ENCODE measurements around the gene NCL. TPM values are rescaled to one million over a fixed set of nuclear protein-coding genes. Genes with fewer than 3 reads are reported as not detected.

The NCL gene, protein sequence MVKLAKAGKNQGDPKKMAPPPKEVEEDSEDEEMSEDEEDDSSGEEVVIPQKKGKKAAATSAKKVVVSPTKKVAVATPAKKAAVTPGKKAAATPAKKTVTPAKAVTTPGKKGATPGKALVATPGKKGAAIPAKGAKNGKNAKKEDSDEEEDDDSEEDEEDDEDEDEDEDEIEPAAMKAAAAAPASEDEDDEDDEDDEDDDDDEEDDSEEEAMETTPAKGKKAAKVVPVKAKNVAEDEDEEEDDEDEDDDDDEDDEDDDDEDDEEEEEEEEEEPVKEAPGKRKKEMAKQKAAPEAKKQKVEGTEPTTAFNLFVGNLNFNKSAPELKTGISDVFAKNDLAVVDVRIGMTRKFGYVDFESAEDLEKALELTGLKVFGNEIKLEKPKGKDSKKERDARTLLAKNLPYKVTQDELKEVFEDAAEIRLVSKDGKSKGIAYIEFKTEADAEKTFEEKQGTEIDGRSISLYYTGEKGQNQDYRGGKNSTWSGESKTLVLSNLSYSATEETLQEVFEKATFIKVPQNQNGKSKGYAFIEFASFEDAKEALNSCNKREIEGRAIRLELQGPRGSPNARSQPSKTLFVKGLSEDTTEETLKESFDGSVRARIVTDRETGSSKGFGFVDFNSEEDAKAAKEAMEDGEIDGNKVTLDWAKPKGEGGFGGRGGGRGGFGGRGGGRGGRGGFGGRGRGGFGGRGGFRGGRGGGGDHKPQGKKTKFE
- total RNA-seq (100 to 1,000 TPM; 100 to 227 (median 126) TPM), polyA plus RNA-seq (100 to 1,000 TPM in 2 of 3 donors, 10 to 100 TPM in 1; 82.1 to 273 (median 112) TPM)

DNA sequence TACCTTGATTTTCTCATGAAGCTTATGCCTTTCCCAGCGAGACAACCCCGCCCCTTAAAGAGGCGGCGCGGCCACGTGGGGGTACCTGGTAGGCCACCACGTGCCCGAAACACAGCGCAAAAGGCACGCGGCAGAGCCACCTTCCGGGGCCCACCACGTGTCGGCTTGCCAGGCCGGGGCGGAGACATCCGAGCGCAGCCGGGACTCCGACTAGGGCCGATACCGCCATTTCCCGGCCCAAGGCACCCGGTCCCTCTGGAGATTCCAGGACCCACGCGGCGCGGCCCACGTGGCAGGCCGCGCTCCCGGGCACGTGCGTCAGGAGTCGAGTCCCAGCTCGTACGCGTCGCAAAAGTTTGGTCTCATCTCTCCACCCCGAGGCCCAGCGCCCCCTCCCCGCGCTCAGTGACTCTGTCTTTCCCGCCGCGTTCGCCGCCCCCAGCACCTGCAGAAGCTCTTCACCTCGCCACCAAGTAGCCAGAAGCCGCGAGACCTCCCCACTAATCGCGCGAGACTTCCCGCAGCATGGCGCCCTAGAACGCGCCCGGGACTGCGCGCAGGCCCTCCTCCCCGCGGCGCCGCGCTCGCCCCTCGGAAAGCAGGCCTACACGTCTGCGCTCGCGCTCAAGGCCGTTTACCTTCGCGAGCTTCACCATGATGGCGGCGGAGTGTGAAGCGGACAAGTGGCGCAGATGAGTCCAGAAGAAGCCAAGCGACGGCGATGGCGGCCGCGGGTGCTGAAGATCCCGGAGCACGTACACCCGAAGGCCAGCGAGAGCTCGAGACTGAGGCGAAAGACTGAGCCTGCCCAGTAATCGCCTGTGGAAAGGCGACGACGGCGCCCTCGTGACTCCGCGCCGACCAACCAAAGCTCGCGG, at the start of gene NCL:
Gene NCL (minus strand): TSS at position 787 of the 878 bp plus-strand sequence. CDS start 131 bp downstream, at position 656.
- peak; percentile 99 for DNase-seq
- WGBS, 2 donors = 0% methylated on average over 102 of the region's 102 CpGs
- peak within 1 kb of the TSS; percentile 94 to 99 (median 98) for H3K27ac ChIP-seq
- H3K27me3 ChIP-seq = no peaks in the 10 kb centered on the region
- peaks cover 0 to 43% (median 31%) of the 10 kb centered on the region in 4 donors for H3K4me1 ChIP-seq
- intact Hi-C loops (cut with DNase I) = loop anchor here (1.0 to 10.0 kb wide), 3 partner anchors 50 to 251 kb away; no protein-coding TSS in a partner anchor
- TF ChIP-seq EP300 (IDR thresholded peaks at IDR 0.05) = no peak
- peak; percentile 94 to 98 for TF ChIP-seq POLR2A (IDR thresholded peaks at IDR 0.05)
- TF ChIP-seq POLR2AphosphoS5 (IDR thresholded peaks at IDR 0.05) = peak; percentile 99
- H3K4me3 ChIP-seq = peak within 1 kb of the TSS; percentile 83 to 93 (median 90)
- H3K9me3 ChIP-seq = no peaks in the 10 kb centered on the region
- peaks cover 31 to 41% (median 40%) of the 10 kb centered on the region in 4 donors for H3K36me3 ChIP-seq

DNA sequence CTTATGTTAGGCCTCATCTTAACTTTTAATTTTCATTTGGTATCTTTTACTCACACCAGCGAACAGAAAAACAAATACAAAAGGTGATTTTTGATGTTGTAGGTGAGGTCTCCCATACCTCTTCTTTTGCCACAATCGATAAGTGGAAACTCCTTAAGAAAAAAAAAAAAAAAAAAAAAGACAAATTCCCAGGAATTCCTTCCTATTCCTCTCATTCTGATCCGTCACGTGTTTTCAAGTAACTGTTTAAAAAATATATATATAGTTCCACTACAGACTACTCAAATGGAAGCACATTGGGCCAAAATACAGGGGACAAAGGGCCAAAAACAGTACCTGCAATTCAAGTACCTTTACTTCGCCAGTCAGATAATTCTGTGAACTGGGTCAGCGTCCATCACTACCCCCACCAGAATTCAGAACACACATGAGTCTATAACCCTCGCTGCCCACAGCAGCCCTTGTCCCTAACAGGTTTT, 49.5 kb upstream of the NCL start:
- Histone ChIP-seq H3K4me1 (peaks cover 0 to 9% (median 2%) of the 10 kb centered on the region in 4 donors), H3K4me3 (peak overlapping the region; percentile 60 to 81 (median 73)), H3K9me3 (no peaks in the 10 kb centered on the region), H3K36me3 (no peaks in the 10 kb centered on the region), H3K27me3 (no peaks in the 10 kb centered on the region), H3K27ac (peak overlapping the region; percentile 82 to 89 (median 87))
- DNase-seq = no peak
- TF ChIP-seq POLR2A (IDR thresholded peaks at IDR 0.05) (no peak), POLR2AphosphoS5 (IDR thresholded peaks at IDR 0.05) (no peak), EP300 (IDR thresholded peaks at IDR 0.05) (no peak)
- TF ChIP-seq, protein P1, sequence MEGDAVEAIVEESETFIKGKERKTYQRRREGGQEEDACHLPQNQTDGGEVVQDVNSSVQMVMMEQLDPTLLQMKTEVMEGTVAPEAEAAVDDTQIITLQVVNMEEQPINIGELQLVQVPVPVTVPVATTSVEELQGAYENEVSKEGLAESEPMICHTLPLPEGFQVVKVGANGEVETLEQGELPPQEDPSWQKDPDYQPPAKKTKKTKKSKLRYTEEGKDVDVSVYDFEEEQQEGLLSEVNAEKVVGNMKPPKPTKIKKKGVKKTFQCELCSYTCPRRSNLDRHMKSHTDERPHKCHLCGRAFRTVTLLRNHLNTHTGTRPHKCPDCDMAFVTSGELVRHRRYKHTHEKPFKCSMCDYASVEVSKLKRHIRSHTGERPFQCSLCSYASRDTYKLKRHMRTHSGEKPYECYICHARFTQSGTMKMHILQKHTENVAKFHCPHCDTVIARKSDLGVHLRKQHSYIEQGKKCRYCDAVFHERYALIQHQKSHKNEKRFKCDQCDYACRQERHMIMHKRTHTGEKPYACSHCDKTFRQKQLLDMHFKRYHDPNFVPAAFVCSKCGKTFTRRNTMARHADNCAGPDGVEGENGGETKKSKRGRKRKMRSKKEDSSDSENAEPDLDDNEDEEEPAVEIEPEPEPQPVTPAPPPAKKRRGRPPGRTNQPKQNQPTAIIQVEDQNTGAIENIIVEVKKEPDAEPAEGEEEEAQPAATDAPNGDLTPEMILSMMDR (IDR thresholded peaks at IDR 0.05) = no peak
- 17 to 25% methylated on average over 7 of the region's 7 CpGs for WGBS, 2 donors
- intact Hi-C loops (cut with DNase I) = loop anchor here (1.0 to 2.0 kb wide), 3 partner anchors 49 to 198 kb away; partner anchors contain the start of gene NCL

DNA sequence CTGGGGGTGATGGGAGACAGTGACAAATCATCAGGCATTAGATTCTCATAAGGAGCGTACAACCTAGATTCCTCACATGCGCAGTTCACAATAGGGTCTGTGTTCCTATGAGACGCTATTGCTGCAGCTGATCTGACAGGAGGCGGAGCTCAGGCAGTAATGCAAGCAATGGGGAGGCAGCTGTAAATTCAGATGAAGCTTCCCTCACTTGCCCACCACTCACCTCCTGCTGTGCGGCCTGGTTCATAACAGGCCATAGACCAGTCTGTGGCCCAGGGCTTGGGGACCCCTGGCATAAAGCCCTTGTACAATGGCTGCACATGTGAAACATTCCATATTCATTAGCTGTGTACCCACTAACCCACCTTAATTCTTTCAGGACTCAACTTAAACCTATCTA, 47.9 kb upstream of the NCL start:
- 79 to 88% methylated on average over 5 of the region's 5 CpGs for WGBS, 2 donors
- Histone ChIP-seq H3K4me3 (no peak overlapping the region), H3K36me3 (no peaks in the 10 kb centered on the region), H3K4me1 (peaks cover 0 to 9% (median 2%) of the 10 kb centered on the region in 4 donors), H3K27ac (no peak overlapping the region), H3K27me3 (no peaks in the 10 kb centered on the region), H3K9me3 (no peaks in the 10 kb centered on the region)
- peak; percentile 26 for DNase-seq
- TF ChIP-seq POLR2AphosphoS5 (IDR thresholded peaks at IDR 0.05) (no peak), EP300 (IDR thresholded peaks at IDR 0.05) (no peak), POLR2A (IDR thresholded peaks at IDR 0.05) (no peak)
- TF ChIP-seq, protein P1 (IDR thresholded peaks at IDR 0.05) = no peak
- intact Hi-C loops (cut with DNase I) = no loop called here

DNA sequence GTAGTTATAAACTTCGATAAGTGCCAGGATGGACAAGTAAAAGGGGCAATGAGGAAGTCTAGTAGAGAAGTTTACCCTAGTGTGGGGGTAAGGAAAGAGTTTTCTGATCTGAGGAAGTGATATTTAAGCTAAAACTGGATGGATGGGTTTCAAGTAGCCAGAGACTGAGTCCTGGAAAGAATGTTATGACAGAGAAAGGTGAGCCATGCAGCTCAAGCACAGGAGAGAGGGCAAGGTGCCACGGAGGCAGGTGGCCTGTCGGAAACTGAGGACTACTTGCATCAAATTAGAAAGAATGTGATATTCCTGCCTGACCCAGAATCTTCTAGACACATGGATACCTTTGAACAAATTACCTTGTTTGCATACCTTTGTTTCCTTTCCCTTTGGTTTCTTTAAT, 39.5 kb upstream of the NCL start:
- H3K4me3 ChIP-seq = no peak overlapping the region
- DNase-seq = no peak
- no peaks in the 10 kb centered on the region for H3K27me3 ChIP-seq
- no peak overlapping the region for H3K27ac ChIP-seq
- H3K9me3 ChIP-seq = no peaks in the 10 kb centered on the region
- H3K36me3 ChIP-seq = peaks cover 0 to 10% (median 0%) of the 10 kb centered on the region in 4 donors
- H3K4me1 ChIP-seq = no peaks in the 10 kb centered on the region
- intact Hi-C loops (cut with DNase I) = no loop called here
- TF ChIP-seq EP300 (IDR thresholded peaks at IDR 0.05) = no peak
- TF ChIP-seq, protein P1 (IDR thresholded peaks at IDR 0.05) = no peak
- TF ChIP-seq POLR2AphosphoS5 (IDR thresholded peaks at IDR 0.05) = no peak
- TF ChIP-seq POLR2A (IDR thresholded peaks at IDR 0.05) = no peak
- 47 to 69% methylated on average over 3 of the region's 3 CpGs for WGBS, 2 donors
